ENCODE measurements around the gene YPEL5.

YPEL5 gene

DNA sequence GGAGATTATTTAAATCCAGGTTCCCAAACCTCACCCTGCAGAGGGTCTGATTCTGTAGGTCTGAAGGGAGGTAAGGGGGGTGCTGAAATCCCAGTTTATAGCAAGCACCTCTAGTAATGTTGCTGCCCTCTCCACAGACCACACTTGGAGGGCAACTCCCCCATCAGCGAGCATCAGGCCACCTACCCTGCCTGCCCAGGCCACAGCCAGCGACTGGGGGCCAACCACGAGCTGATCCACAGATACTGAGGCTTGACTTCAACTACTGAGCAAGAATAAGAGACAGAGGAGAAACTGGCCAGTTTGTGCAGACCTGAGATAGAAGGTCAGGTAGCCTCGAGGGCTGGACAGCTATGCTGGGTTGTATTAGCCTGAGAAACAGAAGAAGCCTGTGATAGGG lies 48.2 kb downstream of the YPEL5 start:
- H3K4me3 ChIP-seq (ENCODE audit: control insufficient read depth, low read depth, low read length), result no peak overlapping the region
- TF ChIP-seq, protein P1, sequence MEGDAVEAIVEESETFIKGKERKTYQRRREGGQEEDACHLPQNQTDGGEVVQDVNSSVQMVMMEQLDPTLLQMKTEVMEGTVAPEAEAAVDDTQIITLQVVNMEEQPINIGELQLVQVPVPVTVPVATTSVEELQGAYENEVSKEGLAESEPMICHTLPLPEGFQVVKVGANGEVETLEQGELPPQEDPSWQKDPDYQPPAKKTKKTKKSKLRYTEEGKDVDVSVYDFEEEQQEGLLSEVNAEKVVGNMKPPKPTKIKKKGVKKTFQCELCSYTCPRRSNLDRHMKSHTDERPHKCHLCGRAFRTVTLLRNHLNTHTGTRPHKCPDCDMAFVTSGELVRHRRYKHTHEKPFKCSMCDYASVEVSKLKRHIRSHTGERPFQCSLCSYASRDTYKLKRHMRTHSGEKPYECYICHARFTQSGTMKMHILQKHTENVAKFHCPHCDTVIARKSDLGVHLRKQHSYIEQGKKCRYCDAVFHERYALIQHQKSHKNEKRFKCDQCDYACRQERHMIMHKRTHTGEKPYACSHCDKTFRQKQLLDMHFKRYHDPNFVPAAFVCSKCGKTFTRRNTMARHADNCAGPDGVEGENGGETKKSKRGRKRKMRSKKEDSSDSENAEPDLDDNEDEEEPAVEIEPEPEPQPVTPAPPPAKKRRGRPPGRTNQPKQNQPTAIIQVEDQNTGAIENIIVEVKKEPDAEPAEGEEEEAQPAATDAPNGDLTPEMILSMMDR (conservative IDR thresholded peaks at IDR 0.05; ENCODE audit: control insufficient read depth, insufficient read depth, low read depth, low read length), result no peak
- no peak for DNase-seq (ENCODE audit: low read depth)

DNA sequence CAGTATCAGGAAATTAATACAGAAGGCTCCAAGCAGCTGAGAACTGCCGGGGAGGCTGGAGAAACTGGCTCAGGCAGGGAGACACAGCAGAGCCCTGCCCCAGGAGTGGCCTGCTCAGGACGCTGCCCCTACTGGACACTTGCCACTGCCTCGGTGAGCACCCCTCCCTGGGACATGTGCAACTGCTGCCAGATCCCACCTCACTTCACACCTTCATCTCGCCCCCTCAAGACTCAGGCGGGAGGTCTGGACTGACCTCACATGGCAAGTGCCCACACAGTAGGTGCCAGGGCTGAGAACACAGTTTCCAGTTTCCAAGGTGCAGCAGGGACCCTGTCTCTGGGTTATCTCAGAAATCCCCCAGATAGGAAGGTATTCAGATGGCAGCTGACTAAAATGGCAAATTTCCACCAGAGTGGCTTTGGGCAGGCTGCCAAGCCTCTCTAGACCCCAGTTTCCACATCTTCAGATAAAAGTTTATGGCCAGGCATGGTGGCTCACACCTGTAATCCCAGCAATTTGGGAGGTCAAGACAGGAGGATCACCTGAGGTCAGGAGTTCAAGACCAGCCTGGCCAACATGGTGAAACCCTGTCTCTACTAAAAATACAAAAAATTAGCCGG lies 50.9 kb downstream of the YPEL5 start:
- TF ChIP-seq, protein P1 (conservative IDR thresholded peaks at IDR 0.05; ENCODE audit: control insufficient read depth, insufficient read depth, low read depth, low read length), result no peak
- H3K4me3 ChIP-seq (ENCODE audit: control insufficient read depth, low read depth, low read length), result no peak overlapping the region
- no peak for DNase-seq (ENCODE audit: low read depth)

DNA sequence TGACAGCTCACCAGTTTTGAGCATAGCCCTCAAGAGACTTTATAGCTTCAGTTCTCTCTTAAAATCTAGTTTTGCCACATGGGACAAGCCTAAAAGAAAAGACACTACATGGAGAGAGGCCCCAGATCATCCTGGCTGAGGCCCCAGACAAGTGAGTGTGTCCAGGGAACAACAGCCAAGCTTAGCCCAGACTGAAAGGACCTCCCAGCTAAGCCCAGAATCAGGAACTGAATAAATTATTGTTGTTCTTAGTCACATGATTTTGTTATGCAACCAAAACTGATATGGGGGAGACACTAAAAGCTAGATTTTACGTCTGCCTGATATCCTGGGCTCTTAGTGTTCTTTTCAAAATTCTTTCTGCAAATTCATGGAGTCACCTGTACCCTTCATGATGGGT lies 55.2 kb downstream of the YPEL5 start:
- TF ChIP-seq, protein P1 (conservative IDR thresholded peaks at IDR 0.05; ENCODE audit: control insufficient read depth, insufficient read depth, low read depth, low read length), result no peak
- DNase-seq (ENCODE audit: low read depth), result peak; percentile 52
- H3K4me3 ChIP-seq (ENCODE audit: control insufficient read depth, low read depth, low read length), result no peak overlapping the region

DNA sequence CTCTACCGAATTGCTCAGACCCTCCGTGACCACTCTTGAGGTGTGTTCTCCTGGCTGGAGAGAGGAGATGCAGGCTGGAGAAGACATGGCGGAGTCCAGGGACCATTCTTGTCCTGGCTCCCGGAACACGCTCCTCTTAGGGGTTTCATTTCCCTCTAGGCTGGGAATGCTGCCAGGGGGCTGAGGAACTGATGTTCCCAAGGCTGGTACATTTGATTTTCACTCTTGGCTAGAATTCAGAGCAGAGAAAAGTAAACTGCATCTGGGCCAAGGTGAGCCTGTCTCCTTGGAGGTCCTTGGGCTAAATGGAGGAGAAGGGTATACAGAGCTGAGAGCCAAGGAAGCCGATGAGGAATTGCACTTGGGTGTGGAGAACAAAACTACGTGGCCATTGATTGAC lies 56.3 kb downstream of the YPEL5 start:
- TF ChIP-seq, protein P1 (conservative IDR thresholded peaks at IDR 0.05; ENCODE audit: control insufficient read depth, insufficient read depth, low read depth, low read length), result no peak
- no peak overlapping the region for H3K4me3 ChIP-seq (ENCODE audit: control insufficient read depth, low read depth, low read length)
- no peak for DNase-seq (ENCODE audit: low read depth)

DNA sequence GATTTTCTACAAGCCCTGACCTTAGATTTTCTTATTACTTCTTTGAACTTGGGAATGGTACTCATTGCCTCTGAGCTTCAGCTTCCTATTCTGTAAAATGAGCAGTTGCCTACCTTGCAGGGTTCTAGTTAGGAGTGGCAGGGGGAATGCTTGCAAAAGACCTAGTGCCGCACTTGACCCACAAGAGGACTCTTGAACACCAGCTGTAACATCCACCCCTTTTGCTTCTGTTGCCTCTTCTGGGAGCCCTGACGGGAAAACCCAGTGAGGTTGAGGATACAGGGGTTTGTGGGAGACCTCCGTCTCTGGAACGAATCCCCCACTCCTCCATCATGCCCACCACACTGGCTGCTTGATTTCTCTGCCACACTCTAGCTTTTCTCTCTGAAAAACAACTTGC lies 57.5 kb downstream of the YPEL5 start:
- TF ChIP-seq, protein P1 (conservative IDR thresholded peaks at IDR 0.05; ENCODE audit: control insufficient read depth, insufficient read depth, low read depth, low read length), result no peak
- DNase-seq (ENCODE audit: low read depth), result no peak

DNA sequence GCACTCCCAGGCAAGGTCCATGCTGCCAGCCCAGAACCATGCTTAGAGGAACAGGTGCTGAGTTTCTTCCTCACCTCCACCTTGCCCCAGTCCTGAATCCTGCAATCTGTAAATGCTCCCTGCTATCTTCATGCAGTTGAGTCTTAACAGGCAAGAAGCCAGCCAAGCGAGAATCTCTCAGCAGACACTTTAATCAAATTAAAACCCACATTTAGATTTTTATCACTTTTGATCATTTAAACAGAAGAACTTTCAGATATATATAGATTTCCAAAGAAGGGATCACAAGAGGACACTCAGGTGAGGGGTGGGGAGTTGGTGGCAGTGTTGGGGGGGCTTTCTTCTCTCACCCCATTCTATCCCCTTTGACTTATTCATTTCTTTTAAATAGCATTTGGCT lies 58.6 kb downstream of the YPEL5 start:
- DNase-seq (ENCODE audit: low read depth), result no peak
- H3K4me3 ChIP-seq (ENCODE audit: control insufficient read depth, low read depth, low read length), result no peak overlapping the region
- TF ChIP-seq, protein P1 (conservative IDR thresholded peaks at IDR 0.05; ENCODE audit: control insufficient read depth, insufficient read depth, low read depth, low read length), result no peak

More for the DNA sequence above, 57.5 kb downstream of the YPEL5 start:
- H3K4me3 ChIP-seq (ENCODE audit: control insufficient read depth, low read depth, low read length), result no peak overlapping the region

Measured in fibroblast of mammary gland (primary cell).